Measurements from ENCODE around the gene DHRS9. TPM values are rescaled to one million over a fixed set of nuclear protein-coding genes. Genes with fewer than 3 reads are reported as not detected.

The DHRS9 gene
- total and polyA plus RNA-seq, 10 donors: 2.3 to 10.9 (median 5.3) TPM

GRCh38 chr2:169035887-169036286 is 33.5 kb upstream of the DHRS9 start:
- Histone ChIP-seq H3K4me3 (no peak overlapping the region), H3K27ac (no peak overlapping the region), H3K36me3 (no peaks in the 10 kb centered on the region), H3K9me3 (peaks cover 0 to 16% (median 9%) of the 10 kb centered on the region in 8 donors), H3K27me3 (replicated peaks in 1 of 7) (no peaks in the 10 kb centered on the region), H3K4me1 (peaks cover 0 to 38% (median 3%) of the 10 kb centered on the region in 6 donors)
- no peak for TF ChIP-seq CTCF (IDR thresholded peaks at IDR 0.05 in 8 of 11, conservative IDR thresholded peaks at IDR 0.05 in 3 of 11)
- TF ChIP-seq POLR2AphosphoS5 (IDR thresholded peaks at IDR 0.05): no peak
- TF ChIP-seq POLR2A (IDR thresholded peaks at IDR 0.05): no peak
- 74 to 94% (median 88%) methylated on average over 1 of the region's 1 CpG for WGBS, 5 donors
- intact Hi-C loops (cut with DNase I; ENCODE audit: low total_unique reads): no loop called here
- no peak for DNase-seq

GRCh38 chr2:169036736-169037440 is 32.5 kb upstream of the DHRS9 start:
- Histone ChIP-seq H3K9me3 (peaks cover 0 to 18% (median 9%) of the 10 kb centered on the region in 8 donors), H3K27ac (peak overlapping the region in 3 of 8 donors; percentile 12 to 70 (median 33)), H3K27me3 (replicated peaks in 1 of 7) (no peaks in the 10 kb centered on the region), H3K36me3 (no peaks in the 10 kb centered on the region), H3K4me1 (peaks cover 0 to 38% (median 3%) of the 10 kb centered on the region in 6 donors), H3K4me3 (no peak overlapping the region)
- TF ChIP-seq POLR2A (IDR thresholded peaks at IDR 0.05) (no peak), POLR2AphosphoS5 (IDR thresholded peaks at IDR 0.05) (no peak), CTCF (IDR thresholded peaks at IDR 0.05 in 8 of 11, conservative IDR thresholded peaks at IDR 0.05 in 3 of 11) (no peak)
- intact Hi-C loops (cut with DNase I; ENCODE audit: low total_unique reads): no loop called here
- DNase-seq: no peak
- WGBS, 5 donors: 49 to 62% (median 56%) methylated on average over 4 of the region's 4 CpGs

GRCh38 chr2:169038338-169038757 is 31.0 kb upstream of the DHRS9 start:
- no peak overlapping the region for H3K4me3 ChIP-seq
- peaks cover 0 to 38% (median 3%) of the 10 kb centered on the region in 6 donors for H3K4me1 ChIP-seq
- intact Hi-C loops (cut with DNase I; ENCODE audit: low total_unique reads): no loop called here
- TF ChIP-seq POLR2A (IDR thresholded peaks at IDR 0.05) (no peak), POLR2AphosphoS5 (IDR thresholded peaks at IDR 0.05) (no peak), CTCF (IDR thresholded peaks at IDR 0.05 in 8 of 11, conservative IDR thresholded peaks at IDR 0.05 in 3 of 11) (no peak)
- H3K36me3 ChIP-seq: no peaks in the 10 kb centered on the region
- 19 to 60% (median 48%) methylated on average over 2 of the region's 2 CpGs for WGBS, 5 donors
- peak overlapping the region in 4 of 8 donors; percentile 41 to 70 (median 44) for H3K27ac ChIP-seq
- H3K9me3 ChIP-seq: peaks cover 0 to 23% (median 13%) of the 10 kb centered on the region in 8 donors
- no peaks in the 10 kb centered on the region for H3K27me3 ChIP-seq (replicated peaks in 1 of 7)
- no peak for DNase-seq

GRCh38 chr2:169039702-169040101 is 29.7 kb upstream of the DHRS9 start:
- peaks cover 0 to 33% (median 21%) of the 10 kb centered on the region in 8 donors for H3K9me3 ChIP-seq
- intact Hi-C loops (cut with DNase I; ENCODE audit: low total_unique reads): no loop called here
- peaks cover 0 to 38% (median 3%) of the 10 kb centered on the region in 6 donors for H3K4me1 ChIP-seq
- WGBS, 5 donors: 54 to 60% (median 58%) methylated on average over 4 of the region's 4 CpGs
- DNase-seq: no peak
- no peaks in the 10 kb centered on the region for H3K36me3 ChIP-seq
- TF ChIP-seq CTCF (IDR thresholded peaks at IDR 0.05 in 8 of 11, conservative IDR thresholded peaks at IDR 0.05 in 3 of 11): no peak
- no peak for TF ChIP-seq POLR2A (IDR thresholded peaks at IDR 0.05)
- TF ChIP-seq POLR2AphosphoS5 (IDR thresholded peaks at IDR 0.05): no peak
- H3K4me3 ChIP-seq: no peak overlapping the region
- H3K27ac ChIP-seq: no peak overlapping the region
- no peaks in the 10 kb centered on the region for H3K27me3 ChIP-seq (replicated peaks in 1 of 7)
